ENCODE data around the gene ATP2B1. TPM values are rescaled to one million over a fixed set of nuclear protein-coding genes. Genes with fewer than 3 reads are reported as not detected.

Gene ATP2B1
- total RNA-seq, 2 donors from 2014 or later = 46.9 to 59.8 TPM

- no peaks in the 10 kb centered on the region for H3K9me3 ChIP-seq
- no peak for TF ChIP-seq CTCF (IDR thresholded peaks at IDR 0.05)
- DNase-seq = no peak
- no peak overlapping the region for H3K4me3 ChIP-seq
- H3K27ac ChIP-seq = no peak overlapping the region
- no peaks in the 10 kb centered on the region for H3K27me3 ChIP-seq
- no peaks in the 10 kb centered on the region for H3K36me3 ChIP-seq
- intact Hi-C loops (cut with DNase I) = no loop called here
- H3K4me1 ChIP-seq = no peaks in the 10 kb centered on the region
- H3K9ac ChIP-seq (ENCODE audit: low read depth in 2 of 2, low read length in 2 of 2) = no peak overlapping the region
Measured at GRCh38 chr12:89682284-89682683, 26.4 kb downstream of the ATP2B1 start.

- no peak overlapping the region for H3K9ac ChIP-seq (ENCODE audit: low read depth in 2 of 2, low read length in 2 of 2)
- DNase-seq = no peak
Measured at GRCh38 chr12:89680409-89680808, 28.2 kb downstream of the ATP2B1 start.

GRCh38 chr12:89679631-89680030 is 29.0 kb downstream of the ATP2B1 start:
- TF ChIP-seq CTCF (IDR thresholded peaks at IDR 0.05) = no peak

More at GRCh38 chr12:89680409-89680808, 28.2 kb downstream of the ATP2B1 start:
- no peak for TF ChIP-seq CTCF (IDR thresholded peaks at IDR 0.05)
- H3K27ac ChIP-seq = no peak overlapping the region
- H3K36me3 ChIP-seq = no peaks in the 10 kb centered on the region
- no peaks in the 10 kb centered on the region for H3K9me3 ChIP-seq
- H3K4me3 ChIP-seq = no peak overlapping the region
- no peaks in the 10 kb centered on the region for H3K4me1 ChIP-seq
- intact Hi-C loops (cut with DNase I) = no loop called here
- H3K27me3 ChIP-seq = no peaks in the 10 kb centered on the region

GRCh38 chr12:89678225-89678624 is 30.4 kb downstream of the ATP2B1 start:
- H3K27ac ChIP-seq = no peak overlapping the region
- H3K4me3 ChIP-seq = no peak overlapping the region
- H3K27me3 ChIP-seq = no peaks in the 10 kb centered on the region
- H3K9ac ChIP-seq (ENCODE audit: low read depth in 2 of 2, low read length in 2 of 2) = no peak overlapping the region
- H3K36me3 ChIP-seq = no peaks in the 10 kb centered on the region
- no peaks in the 10 kb centered on the region for H3K4me1 ChIP-seq
- H3K9me3 ChIP-seq = no peaks in the 10 kb centered on the region
- no peak for TF ChIP-seq CTCF (IDR thresholded peaks at IDR 0.05)
- intact Hi-C loops (cut with DNase I) = no loop called here
- DNase-seq = no peak

More at GRCh38 chr12:89679631-89680030, 29.0 kb downstream of the ATP2B1 start:
- intact Hi-C loops (cut with DNase I) = no loop called here
- no peak overlapping the region for H3K27ac ChIP-seq
- H3K4me1 ChIP-seq = no peaks in the 10 kb centered on the region
- H3K4me3 ChIP-seq = no peak overlapping the region
- no peaks in the 10 kb centered on the region for H3K9me3 ChIP-seq
- no peak for DNase-seq
- no peak overlapping the region for H3K9ac ChIP-seq (ENCODE audit: low read depth in 2 of 2, low read length in 2 of 2)
- no peaks in the 10 kb centered on the region for H3K27me3 ChIP-seq
- no peaks in the 10 kb centered on the region for H3K36me3 ChIP-seq

- no peaks in the 10 kb centered on the region for H3K9me3 ChIP-seq
- no peak overlapping the region for H3K9ac ChIP-seq (ENCODE audit: low read depth in 2 of 2, low read length in 2 of 2)
- H3K27ac ChIP-seq = no peak overlapping the region
- TF ChIP-seq CTCF (IDR thresholded peaks at IDR 0.05) = no peak
- no peak for DNase-seq
- no peak overlapping the region for H3K4me3 ChIP-seq
- H3K27me3 ChIP-seq = no peaks in the 10 kb centered on the region
- no peaks in the 10 kb centered on the region for H3K4me1 ChIP-seq
- intact Hi-C loops (cut with DNase I) = no loop called here
- H3K36me3 ChIP-seq = no peaks in the 10 kb centered on the region
Measured at GRCh38 chr12:89676930-89677329, 31.7 kb downstream of the ATP2B1 start.

Data from colonic mucosa (tissue), 4 donors.